ENCODE results near the gene SLAMF6. TPM values are rescaled to one million over a fixed set of nuclear protein-coding genes. Genes with fewer than 3 reads are reported as not detected.
"Not testable (repeated sequence)": the region's sequence is repeated elsewhere in the genome, so short reads cannot be mapped to it uniquely, and the experiment has no call there.

The SLAMF6 gene
- total RNA-seq: 10 to 100 TPM; 19.4 to 26.6 (median 19.6) TPM

DNA sequence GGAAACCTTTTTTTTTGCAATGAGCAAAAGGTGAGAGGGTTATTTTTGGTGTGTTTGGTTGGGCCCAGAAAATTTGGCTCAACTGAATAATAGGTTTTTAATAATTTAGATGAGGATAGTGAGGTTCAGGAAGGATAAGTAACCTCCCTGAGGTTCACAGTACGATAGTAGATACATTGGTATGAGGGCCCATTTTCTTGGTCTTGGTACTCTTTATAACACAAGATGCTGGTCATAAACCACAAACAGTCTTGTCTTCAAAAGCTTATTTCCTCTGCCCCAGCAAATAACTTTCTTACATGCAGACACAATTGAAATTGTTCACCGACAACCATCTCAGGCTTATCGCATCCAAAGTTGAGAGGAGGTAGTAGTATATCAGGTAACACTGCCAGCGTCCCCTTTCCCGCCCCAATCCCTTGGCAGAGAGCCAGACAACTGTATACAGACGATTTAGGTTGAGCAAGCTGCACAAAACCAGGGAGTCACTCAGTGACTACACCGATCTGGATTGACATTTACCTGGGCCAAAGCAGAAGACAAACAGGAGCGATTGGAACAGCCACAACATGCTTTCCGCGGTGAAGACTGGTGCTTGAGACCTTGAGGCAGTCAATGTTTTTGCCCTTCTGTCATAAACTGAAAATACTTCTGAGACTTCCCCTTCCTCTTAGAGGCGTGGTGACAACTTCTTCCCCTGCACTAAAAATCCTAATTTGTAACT is at the start of gene SLAMF6:
SLAMF6 (minus strand) TSS at position 634 of the 724 bp plus-strand sequence; CDS start at position 571, 63 bp downstream.
- H3K27me3 Mint-ChIP-seq (ENCODE audit: low read depth): no peaks in the 10 kb centered on the region
- H3K36me3 Mint-ChIP-seq (ENCODE audit: insufficient read depth): peaks cover 21% of the 10 kb centered on the region
- ATAC-seq (peak; percentile 68 to 70), DNase-seq (peak; percentile 43)
- peaks cover 69% of the 10 kb centered on the region for H3K4me1 Mint-ChIP-seq (ENCODE audit: low read depth)
- peak within 1 kb of the TSS; percentile 87 for H3K4me3 Mint-ChIP-seq
- peaks cover 23% of the 10 kb centered on the region for H3K9me3 Mint-ChIP-seq

DNA sequence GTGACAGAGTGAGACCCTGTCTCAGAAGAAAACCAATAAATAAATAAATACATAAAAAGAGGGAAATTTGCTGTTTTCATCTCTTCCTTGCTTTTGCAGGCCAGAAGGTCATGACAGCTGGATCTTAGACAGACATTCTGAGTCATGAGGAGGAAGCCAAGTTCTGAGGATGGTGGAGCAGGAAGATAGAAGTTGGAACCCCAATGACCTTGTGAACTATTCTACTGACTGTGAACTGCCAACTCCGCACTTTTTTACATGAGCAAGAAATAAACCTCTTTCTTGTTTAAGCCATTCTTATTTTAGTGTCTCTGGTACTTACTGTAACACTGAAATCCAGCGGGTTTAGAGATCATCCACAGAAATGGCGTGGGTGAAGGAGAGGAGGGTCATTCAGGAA is 47.8 kb upstream of the SLAMF6 start:
- no peak for ATAC-seq
- peaks cover 7% of the 10 kb centered on the region for H3K9me3 Mint-ChIP-seq
- H3K36me3 Mint-ChIP-seq (ENCODE audit: insufficient read depth): peaks cover 10% of the 10 kb centered on the region
- H3K4me3 Mint-ChIP-seq: peak overlapping the region; percentile 8
- DNase-seq: no peak
- H3K4me1 Mint-ChIP-seq (ENCODE audit: low read depth): peaks cover 96% of the 10 kb centered on the region
- H3K27me3 Mint-ChIP-seq (ENCODE audit: low read depth): no peaks in the 10 kb centered on the region

DNA sequence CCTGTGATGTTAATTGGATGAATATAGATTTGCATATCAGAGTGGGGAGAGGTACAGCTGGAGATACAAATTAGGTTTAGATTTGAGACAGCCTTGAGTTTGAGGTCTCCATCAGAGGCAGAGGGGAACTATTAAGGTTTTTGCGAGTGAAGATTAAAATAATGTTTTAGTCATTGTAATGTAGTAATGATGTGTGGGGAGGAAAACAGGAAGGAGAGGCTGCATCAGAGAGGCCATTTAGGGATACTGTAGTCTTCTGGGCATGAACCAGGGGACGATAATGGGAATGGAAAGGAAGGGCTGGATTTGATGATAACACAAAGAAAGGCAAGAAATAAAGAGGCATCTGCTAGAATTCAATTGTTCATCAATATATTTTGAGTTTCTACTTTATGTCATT is 46.8 kb upstream of the SLAMF6 start:
- peaks cover 95% of the 10 kb centered on the region for H3K4me1 Mint-ChIP-seq (ENCODE audit: low read depth)
- H3K9me3 Mint-ChIP-seq: peaks cover 7% of the 10 kb centered on the region
- ATAC-seq (no peak), DNase-seq (no peak)
- peaks cover 15% of the 10 kb centered on the region for H3K36me3 Mint-ChIP-seq (ENCODE audit: insufficient read depth)
- peak overlapping the region; percentile 3 for H3K4me3 Mint-ChIP-seq
- no peaks in the 10 kb centered on the region for H3K27me3 Mint-ChIP-seq (ENCODE audit: low read depth)

DNA sequence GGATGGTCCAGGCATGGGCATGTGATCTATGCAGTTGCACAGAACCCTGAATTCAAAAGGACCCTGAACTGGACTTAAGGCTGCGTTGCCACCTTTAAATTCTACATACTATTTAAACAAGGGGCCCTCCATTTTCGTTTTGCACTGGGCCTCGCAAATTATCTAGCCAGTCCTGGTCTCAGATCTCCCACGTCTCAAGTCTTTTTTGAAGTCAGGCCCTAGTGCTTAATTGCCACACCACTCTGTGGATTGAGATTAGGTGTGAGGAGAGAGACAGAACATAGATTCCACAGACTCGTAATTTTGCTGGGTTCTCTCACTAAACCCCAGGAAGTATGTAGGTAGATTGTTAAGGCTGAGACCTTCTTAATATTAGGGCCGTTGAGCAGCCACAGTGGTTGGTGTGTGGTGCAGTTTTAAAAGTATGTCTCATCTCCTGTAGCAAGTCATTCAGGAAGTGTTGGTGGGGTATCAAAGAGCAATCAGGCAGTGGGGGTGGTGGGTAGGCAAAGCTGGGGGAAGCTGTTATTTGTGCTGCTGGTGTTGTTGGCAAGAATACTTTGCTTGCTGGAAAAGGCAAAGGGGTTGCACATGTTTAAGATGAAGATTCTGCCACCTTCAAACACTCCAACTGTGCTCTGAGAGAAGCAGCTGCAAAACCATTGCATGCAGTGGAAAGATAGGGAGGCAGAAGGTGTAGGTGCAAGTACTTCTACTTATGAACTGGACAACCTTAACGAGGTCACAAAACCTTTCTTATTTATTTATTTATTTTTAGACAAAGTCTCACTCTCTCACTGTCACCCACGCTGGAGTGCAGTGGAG is 45.0 kb upstream of the SLAMF6 start:
- peaks cover 22% of the 10 kb centered on the region for H3K36me3 Mint-ChIP-seq (ENCODE audit: insufficient read depth)
- DNase-seq (peak; percentile 67), ATAC-seq (peak; percentile 96 to 99)
- peak overlapping the region; percentile 55 for H3K4me3 Mint-ChIP-seq
- H3K9me3 Mint-ChIP-seq: peaks cover 10% of the 10 kb centered on the region
- peaks cover 93% of the 10 kb centered on the region for H3K4me1 Mint-ChIP-seq (ENCODE audit: low read depth)
- no peaks in the 10 kb centered on the region for H3K27me3 Mint-ChIP-seq (ENCODE audit: low read depth)

DNA sequence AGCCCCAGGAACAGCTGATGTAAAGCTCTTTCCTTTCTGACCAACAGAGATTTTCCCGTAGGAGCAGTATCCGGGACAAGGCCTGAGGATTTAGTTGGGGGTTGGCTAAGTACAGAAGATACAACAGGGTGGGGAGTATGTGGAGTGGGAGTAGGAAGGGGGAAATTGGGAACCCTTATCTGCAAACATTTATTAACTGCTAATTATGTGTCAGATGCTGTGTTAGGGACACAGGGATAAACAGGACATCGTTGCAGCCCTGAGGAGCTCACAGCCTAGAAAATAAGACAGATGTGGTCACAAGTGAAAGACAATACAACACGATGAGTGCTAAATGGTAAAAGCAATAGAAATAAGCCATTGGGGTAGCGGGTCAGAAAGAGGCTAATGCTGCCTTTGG is 44.3 kb upstream of the SLAMF6 start:
- no peak for ATAC-seq
- Mint-ChIP-seq H3K4me3 (peak overlapping the region; percentile 55), H3K27me3 (ENCODE audit: low read depth) (no peaks in the 10 kb centered on the region), H3K36me3 (ENCODE audit: insufficient read depth) (peaks cover 28% of the 10 kb centered on the region), H3K4me1 (ENCODE audit: low read depth) (peaks cover 91% of the 10 kb centered on the region), H3K9me3 (peaks cover 10% of the 10 kb centered on the region)
- DNase-seq: no peak

DNA sequence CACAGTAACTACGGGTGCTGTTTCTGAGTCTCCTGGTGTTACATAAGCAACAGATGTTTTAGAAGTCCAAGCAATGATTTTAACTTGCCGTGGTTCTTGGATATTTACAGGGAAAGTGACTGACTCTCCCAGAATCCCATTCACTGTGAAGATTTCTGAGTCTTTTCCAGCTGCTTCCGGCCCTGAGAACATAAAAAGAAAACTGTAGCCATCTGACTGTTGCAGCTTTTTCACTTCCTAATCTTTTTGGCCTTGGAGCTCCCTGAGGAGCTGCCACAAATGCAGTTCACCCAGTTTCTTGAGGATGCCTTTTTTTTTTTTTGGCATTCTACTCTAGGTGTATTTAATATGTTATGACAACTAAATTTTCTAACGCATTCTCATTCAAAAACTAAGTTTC is 42.5 kb upstream of the SLAMF6 start:
- no peak overlapping the region for H3K4me3 Mint-ChIP-seq
- H3K27me3 Mint-ChIP-seq (ENCODE audit: low read depth): no peaks in the 10 kb centered on the region
- no peak for ATAC-seq
- H3K9me3 Mint-ChIP-seq: peaks cover 10% of the 10 kb centered on the region
- peaks cover 91% of the 10 kb centered on the region for H3K4me1 Mint-ChIP-seq (ENCODE audit: low read depth)
- peaks cover 24% of the 10 kb centered on the region for H3K36me3 Mint-ChIP-seq (ENCODE audit: insufficient read depth)
- DNase-seq: no peak

DNA sequence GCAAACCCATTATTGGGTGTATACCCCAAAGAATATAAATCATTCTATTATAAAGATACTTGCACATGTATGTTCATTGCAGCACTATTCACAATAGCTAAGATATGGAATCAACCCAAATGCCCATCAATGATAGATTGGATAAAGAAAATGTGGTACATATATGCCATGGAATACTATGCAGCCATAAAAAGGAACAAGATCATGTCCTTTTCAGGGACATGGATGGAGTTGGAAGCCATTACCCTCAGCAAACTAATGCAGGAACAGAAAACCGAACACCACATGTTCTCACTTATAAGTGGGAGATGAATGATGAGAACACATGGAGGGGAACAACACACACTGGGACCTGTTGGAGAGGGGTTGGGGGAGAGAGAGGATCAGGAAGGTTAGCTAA is 40.2 kb upstream of the SLAMF6 start:
- H3K27me3 Mint-ChIP-seq (ENCODE audit: low read depth); H3K9me3 Mint-ChIP-seq; ATAC-seq; DNase-seq; H3K4me3 Mint-ChIP-seq: not testable (repeated sequence)
- H3K4me1 Mint-ChIP-seq (ENCODE audit: low read depth): peaks cover 93% of the 10 kb centered on the region
- H3K36me3 Mint-ChIP-seq (ENCODE audit: insufficient read depth): peaks cover 24% of the 10 kb centered on the region

DNA sequence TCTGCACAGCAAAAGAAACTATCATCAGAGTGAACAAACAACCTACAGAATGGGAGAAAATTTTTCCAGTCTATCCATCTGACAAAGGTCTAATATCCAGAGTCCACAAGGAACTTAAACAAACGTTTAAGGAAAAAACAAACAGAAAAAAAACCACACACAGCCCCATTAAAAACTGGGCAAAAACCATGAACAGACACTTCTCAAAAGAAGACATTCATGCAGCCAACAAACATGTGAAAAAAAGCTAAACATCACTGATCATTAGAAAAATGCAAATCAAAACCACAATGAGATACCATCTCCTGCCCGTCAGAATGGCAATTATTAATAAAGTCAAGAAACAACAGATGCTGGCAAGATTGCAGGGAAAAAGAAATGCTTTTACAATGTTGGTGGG is 39.7 kb upstream of the SLAMF6 start:
- H3K9me3 Mint-ChIP-seq; ATAC-seq; H3K27me3 Mint-ChIP-seq (ENCODE audit: low read depth); DNase-seq; H3K4me3 Mint-ChIP-seq: not testable (repeated sequence)
- H3K36me3 Mint-ChIP-seq (ENCODE audit: insufficient read depth): peaks cover 24% of the 10 kb centered on the region
- H3K4me1 Mint-ChIP-seq (ENCODE audit: low read depth): peaks cover 92% of the 10 kb centered on the region

DNA sequence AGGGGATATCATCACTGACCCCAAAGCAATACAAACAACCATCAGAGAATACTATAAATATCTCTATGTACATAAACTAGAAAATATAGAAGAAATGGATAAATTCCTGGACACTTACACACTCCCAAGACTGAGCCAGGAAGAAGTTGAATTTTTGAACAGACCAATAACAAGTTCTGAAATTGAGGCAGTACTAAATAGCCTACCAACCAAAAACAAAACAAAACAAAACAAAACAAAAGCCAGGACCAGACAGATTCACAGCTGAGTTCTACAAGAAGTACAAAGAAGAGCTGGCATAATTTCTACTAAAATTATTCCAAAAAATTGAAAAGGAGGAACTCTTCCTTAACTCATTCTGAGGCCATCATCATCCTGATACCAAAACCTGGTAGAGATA is 37.8 kb upstream of the SLAMF6 start:
- Mint-ChIP-seq H3K27me3 (ENCODE audit: low read depth) (no peaks in the 10 kb centered on the region), H3K4me3 (peak overlapping the region; percentile 75), H3K36me3 (ENCODE audit: insufficient read depth) (peaks cover 26% of the 10 kb centered on the region), H3K9me3 (peaks cover 3% of the 10 kb centered on the region), H3K4me1 (ENCODE audit: low read depth) (peaks cover 84% of the 10 kb centered on the region)
- ATAC-seq: no peak
- no peak for DNase-seq

DNA sequence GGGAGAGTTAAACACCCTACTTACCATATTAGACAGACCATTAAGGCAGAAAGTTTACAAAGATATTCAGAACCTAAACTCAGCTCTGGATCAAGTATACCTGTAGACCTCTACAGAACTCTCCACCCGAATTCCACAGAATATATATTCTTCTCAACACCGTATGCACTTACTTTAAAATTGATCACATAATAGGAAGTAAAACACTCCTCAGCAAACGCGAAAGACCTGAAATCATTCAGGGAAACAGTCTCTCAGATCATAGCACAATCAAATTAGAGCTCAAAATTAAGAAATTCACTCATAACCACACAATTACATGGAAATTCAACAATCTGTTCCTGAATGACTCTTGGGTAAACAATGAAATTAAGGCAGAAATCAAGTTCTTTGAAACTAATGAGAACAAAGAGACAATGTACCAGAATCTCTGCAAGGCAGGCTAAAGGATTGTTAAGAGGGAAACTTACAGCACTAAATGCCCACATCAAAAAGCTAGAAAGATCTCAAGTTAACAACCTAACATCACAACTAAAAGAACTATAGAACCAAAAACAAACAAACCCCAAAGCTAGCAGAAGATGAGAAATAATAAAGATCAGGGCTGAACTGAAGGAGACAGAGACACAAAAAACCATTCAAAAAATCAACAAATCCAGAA is 37.1 kb upstream of the SLAMF6 start:
- Mint-ChIP-seq H3K4me3 (peak overlapping the region; percentile 75), H3K27me3 (ENCODE audit: low read depth) (no peaks in the 10 kb centered on the region), H3K9me3 (peaks cover 3% of the 10 kb centered on the region), H3K36me3 (ENCODE audit: insufficient read depth) (peaks cover 24% of the 10 kb centered on the region), H3K4me1 (ENCODE audit: low read depth) (peaks cover 82% of the 10 kb centered on the region)
- DNase-seq (no peak), ATAC-seq (peak; percentile 26 to 46)

DNA sequence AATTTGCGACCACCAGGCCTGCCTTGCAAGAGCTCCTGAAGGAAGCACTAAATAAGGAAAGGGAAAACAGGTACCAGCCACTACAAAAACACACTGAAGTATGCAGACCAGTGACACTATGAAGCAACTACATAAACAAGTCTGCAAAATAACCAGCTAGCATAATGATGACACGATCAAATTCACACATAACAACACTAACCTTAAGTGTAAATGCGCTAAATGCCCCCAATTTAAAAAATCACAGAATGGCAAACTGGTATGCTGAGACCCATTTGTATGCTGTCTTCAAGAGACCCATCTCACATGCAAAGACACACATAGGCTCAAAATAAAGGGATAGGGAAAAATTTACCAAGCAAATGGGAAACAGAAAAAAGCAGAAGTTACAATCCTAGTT is 36.4 kb upstream of the SLAMF6 start:
- peak in 1 of 2 donors; percentile 25 for ATAC-seq
- Mint-ChIP-seq H3K4me3 (peak overlapping the region; percentile 75), H3K4me1 (ENCODE audit: low read depth) (peaks cover 76% of the 10 kb centered on the region), H3K36me3 (ENCODE audit: insufficient read depth) (peaks cover 19% of the 10 kb centered on the region)
- H3K9me3 Mint-ChIP-seq; H3K27me3 Mint-ChIP-seq (ENCODE audit: low read depth); DNase-seq: not testable (repeated sequence)

DNA sequence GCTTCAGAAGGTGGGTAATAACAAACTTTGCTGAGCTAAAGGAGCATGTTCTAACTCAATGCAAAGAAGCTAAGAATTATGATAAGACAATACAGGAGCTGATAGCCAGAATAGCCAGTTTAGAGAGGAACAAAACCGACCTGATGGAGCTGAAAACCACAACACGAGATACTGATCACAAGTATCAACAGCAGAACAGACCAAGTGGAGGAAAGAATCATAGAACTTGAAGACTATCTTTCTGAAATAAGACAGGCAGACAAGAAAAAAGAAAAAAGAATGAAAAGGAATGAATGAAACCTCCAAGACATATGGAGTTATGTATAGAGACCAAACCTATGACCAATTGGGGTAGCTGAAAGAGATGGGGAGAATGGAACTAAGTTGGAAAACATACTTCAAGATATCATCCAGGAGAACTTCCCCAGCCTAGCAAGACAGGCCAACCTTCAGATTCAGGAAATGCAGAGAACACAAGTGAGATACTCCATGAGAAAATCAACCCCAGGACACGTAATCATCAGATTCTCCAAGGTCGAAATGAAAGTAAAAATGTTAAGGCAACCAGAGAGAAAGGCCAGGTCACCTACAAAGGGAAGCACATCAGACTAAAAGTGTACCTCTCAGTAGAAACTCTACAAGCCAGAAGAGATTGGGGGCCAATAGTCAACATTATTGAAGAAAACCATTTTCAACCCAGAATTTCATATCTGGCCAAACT is 35.8 kb upstream of the SLAMF6 start:
- H3K27me3 Mint-ChIP-seq (ENCODE audit: low read depth): no peaks in the 10 kb centered on the region
- H3K9me3 Mint-ChIP-seq: peaks cover 3% of the 10 kb centered on the region
- DNase-seq (no peak), ATAC-seq (peak in 1 of 2 donors; percentile 28)
- H3K4me3 Mint-ChIP-seq: peak overlapping the region; percentile 75
- H3K4me1 Mint-ChIP-seq (ENCODE audit: low read depth): peaks cover 70% of the 10 kb centered on the region
- peaks cover 21% of the 10 kb centered on the region for H3K36me3 Mint-ChIP-seq (ENCODE audit: insufficient read depth)

DNA sequence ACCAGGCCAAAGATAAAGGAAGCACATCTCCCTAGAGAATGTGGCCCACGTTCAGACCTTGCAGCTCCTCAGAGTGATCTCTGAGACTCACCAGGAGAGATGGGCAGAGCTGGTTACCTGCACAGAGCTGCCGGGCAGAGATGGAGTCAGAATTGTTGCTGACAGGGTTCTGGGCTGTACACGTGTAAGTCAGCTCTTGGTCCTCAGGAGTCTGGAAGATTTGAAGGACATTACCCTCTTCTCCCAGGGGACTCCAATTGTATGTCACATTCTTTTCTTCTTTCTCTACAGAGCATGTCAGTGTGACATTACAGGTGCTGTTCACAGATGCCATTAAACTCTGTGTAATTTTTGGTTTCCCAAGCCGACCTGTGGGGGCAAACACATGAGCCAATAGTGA is 30.7 kb upstream of the SLAMF6 start:
- peaks cover 45% of the 10 kb centered on the region for H3K4me1 Mint-ChIP-seq (ENCODE audit: low read depth)
- ATAC-seq (no peak), DNase-seq (no peak)
- H3K27me3 Mint-ChIP-seq (ENCODE audit: low read depth): no peaks in the 10 kb centered on the region
- H3K4me3 Mint-ChIP-seq: no peak overlapping the region
- peaks cover 30% of the 10 kb centered on the region for H3K36me3 Mint-ChIP-seq (ENCODE audit: insufficient read depth)
- no peaks in the 10 kb centered on the region for H3K9me3 Mint-ChIP-seq

DNA sequence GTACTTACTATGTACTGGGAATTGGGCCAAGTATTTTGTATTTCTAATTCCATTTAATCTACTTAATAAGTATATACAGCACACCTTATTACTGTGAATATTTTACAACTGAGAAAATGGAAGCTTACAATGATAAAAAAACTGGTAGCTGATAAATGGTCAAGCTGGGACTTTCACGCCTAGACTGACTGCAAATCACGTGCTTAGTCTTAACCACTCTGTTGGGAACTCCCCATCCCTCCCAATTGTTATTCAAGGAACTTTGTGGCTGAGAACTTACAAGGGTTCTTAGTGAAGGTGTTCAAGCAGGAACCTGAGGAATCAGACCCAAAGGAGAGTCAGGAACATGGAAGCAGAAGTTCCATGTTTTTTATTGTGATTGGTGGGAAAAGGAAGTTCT is 29.4 kb upstream of the SLAMF6 start:
- no peak overlapping the region for H3K4me3 Mint-ChIP-seq
- no peaks in the 10 kb centered on the region for H3K27me3 Mint-ChIP-seq (ENCODE audit: low read depth)
- DNase-seq (no peak), ATAC-seq (no peak)
- no peaks in the 10 kb centered on the region for H3K9me3 Mint-ChIP-seq
- peaks cover 41% of the 10 kb centered on the region for H3K4me1 Mint-ChIP-seq (ENCODE audit: low read depth)
- H3K36me3 Mint-ChIP-seq (ENCODE audit: insufficient read depth): peaks cover 30% of the 10 kb centered on the region

Data from activated T-cell treated with anti-CD3 and anti-CD28 coated beads, Interleukin-2, amount 50 U/mL, for 4 hours (primary cell).